Retinal pigment epithelial cell (primary cell): ENCODE measurements around the gene RFX8.

Experiments used
- DNase-seq: peaks from one replicate; pipeline ENCODE4 v3.0.0-alpha.2; 2010; ENCODE audit warnings: low read depth
- H3K4me3 ChIP-seq: 2 replicates; pipeline ENCODE4 v1.5.1; 2011; ENCODE audit warnings: mild to moderate bottlenecking, low read length, control low read depth, moderate library complexity
- TF ChIP-seq, protein P1 (sequence below): conservative IDR thresholded peaks from 2 replicates; pipeline ENCODE4 v1.5.1; 2011; ENCODE audit warnings: low read depth, low read length, control low read depth, inconsistent platforms

The RFX8 gene

DNA sequence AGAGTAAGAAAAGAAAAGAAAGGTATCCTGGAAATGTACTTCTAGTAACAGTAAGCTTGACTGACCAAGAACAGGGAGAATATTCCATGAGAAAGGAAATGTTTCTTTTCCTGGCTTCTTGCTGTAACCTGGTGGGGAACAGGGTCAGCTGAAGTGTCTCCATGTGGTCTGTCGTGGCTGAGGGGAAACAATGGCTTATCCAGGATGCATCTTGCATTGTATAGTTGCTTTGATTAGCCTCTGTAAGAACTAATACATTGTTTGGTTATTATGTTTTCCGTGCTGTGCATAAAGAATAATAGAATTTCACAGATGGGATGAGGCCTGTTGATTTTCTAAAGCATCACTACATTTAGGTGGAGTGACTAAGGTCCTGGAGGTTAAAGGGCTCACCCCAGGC lies 92.5 kb downstream of the RFX8 start:
- TF ChIP-seq, protein P1, sequence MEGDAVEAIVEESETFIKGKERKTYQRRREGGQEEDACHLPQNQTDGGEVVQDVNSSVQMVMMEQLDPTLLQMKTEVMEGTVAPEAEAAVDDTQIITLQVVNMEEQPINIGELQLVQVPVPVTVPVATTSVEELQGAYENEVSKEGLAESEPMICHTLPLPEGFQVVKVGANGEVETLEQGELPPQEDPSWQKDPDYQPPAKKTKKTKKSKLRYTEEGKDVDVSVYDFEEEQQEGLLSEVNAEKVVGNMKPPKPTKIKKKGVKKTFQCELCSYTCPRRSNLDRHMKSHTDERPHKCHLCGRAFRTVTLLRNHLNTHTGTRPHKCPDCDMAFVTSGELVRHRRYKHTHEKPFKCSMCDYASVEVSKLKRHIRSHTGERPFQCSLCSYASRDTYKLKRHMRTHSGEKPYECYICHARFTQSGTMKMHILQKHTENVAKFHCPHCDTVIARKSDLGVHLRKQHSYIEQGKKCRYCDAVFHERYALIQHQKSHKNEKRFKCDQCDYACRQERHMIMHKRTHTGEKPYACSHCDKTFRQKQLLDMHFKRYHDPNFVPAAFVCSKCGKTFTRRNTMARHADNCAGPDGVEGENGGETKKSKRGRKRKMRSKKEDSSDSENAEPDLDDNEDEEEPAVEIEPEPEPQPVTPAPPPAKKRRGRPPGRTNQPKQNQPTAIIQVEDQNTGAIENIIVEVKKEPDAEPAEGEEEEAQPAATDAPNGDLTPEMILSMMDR: no peak

DNA sequence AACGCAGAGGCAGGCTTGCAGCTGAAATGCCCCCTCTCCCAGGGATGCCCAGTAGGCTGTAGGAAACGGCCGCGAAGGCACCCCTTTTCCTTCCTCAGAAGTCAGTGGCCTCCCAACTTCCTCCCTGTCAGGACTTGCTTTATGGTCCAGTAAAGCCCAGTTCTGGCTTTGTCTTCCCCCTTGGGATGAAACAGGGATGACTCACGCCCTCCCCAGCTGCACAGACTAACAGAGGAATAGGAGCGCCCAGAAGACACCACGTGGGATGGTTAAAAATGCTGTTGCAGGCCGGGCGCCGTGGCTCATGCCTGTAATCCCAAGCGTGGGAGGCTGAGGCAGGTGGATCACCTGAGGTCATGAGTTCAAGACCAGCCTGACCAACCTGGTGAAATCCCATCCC lies 94.5 kb downstream of the RFX8 start:
- TF ChIP-seq, protein P1: no peak
- no peak overlapping the region for H3K4me3 ChIP-seq
- no peak for DNase-seq

More for the DNA sequence above, 92.5 kb downstream of the RFX8 start:
- H3K4me3 ChIP-seq: no peak overlapping the region
- DNase-seq: no peak

DNA sequence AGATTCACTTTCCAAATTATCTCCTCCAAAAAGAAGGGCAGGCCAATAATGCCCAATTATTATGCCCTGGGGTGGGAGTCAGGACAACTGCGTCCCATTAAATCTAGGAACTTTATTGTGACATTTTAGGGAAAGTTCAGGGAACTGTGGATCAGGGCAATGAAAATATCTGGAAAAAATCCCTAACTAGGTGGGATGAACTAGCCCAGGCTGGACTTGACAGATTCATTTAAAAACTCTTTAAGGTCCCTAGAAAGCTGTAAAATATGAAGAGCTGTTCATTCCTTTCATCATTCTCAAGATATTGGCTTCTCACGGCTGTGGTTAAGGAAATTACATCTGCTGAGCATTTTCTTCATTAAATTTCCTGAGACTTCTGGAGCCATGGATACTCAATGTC lies 95.8 kb downstream of the RFX8 start:
- H3K4me3 ChIP-seq: no peak overlapping the region
- TF ChIP-seq, protein P1: no peak
- DNase-seq: no peak

DNA sequence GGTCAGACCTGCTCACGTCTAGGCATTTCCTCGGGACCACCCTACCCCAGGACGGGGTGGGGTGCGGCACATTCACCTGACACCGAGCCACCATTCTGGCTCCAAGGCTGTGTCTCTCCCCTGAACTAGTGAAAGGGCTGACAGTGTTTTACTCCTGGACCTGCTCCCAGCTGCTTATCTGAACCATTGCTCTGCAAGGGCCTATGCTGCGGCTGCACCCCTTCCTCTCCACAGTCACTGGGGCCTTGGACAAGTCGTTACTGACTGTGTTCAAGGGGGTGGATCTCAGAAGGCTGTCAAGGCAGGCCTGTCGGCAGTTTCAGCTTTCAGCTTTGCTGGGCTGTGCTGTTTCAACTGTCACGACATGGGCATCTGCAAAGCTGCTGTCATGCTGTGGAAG lies 99.3 kb downstream of the RFX8 start:
- TF ChIP-seq, protein P1: no peak
- DNase-seq: no peak

DNA sequence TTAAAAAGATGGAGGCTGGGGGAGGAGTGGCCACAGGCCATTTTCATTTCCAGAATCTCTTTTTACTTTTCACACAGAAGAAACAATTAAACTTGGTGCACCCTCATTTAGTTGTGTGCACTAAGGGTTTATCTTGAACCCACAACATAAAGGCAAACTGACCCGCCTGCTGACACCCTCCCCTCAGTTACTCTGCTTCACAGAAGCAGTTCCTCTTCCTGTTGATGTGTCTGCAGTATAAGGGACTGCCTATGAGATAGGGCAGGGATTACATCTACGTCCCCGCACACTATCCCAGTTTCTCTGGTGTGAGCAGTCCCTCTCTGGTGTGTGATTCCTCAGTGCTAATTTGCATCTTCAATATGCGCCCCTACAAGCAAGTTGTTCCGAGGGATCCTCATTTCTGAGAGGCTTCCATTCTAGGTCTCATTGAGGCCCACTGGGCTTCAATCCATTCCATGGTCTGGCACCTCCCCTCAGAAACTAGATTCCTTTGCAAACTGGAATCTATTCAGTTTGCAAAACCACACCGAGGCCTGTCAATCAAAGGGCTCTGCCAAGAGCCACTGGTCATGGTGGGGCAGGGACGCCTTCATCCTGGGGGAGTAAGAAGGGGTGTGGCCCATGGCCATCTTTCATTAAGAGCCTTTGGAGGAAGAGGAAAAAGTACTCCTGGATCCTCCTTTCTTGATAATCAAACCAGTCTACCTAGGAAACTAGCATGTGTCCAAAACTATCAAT lies 99.9 kb downstream of the RFX8 start:
- DNase-seq: no peak
- H3K4me3 ChIP-seq: no peak overlapping the region
- TF ChIP-seq, protein P1: no peak

More for the DNA sequence above, 99.3 kb downstream of the RFX8 start:
- H3K4me3 ChIP-seq: no peak overlapping the region

DNA sequence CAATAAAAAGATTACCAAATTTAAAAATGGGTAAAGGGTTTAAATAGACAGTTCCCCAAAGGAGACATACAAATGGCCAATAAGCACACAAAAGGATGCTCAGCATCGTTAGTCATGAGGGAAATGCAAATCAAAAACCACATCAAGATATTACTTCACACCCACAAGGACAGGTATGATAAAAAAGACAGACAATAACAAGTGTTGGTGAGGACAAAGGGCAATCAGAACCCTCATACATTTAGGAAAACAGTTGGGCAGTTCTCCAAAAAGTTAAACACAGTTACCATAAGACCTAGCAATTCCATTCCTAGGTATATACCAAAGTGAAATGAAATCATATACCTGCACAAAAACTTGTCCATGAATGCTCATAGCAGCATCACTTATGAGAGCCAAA lies 102.1 kb downstream of the RFX8 start:
- no peak for DNase-seq
- TF ChIP-seq, protein P1: no peak
- no peak overlapping the region for H3K4me3 ChIP-seq

DNA sequence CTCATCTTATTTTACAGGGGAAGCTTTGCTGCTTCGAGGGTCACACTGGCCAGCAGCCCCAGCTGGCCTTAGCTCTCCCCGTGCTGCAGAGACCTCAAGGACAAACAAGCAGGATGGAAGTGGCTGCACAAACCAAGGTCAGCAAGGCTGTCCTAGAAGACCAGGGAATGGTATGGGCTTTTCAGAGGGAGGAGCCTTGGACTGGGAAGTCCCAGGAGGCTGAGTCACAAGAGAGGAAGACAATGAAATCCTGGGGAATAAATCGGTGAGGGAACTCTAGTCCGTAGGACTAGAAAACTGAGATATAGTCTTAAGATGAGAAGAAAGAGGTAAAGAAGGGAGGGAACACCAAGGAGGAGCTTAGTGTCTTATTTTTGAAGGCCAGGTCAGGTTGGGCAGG lies 103.3 kb downstream of the RFX8 start:
- no peak for DNase-seq

More for the DNA sequence above, 103.3 kb downstream of the RFX8 start:
- no peak overlapping the region for H3K4me3 ChIP-seq
- TF ChIP-seq, protein P1: no peak
